ENCODE data around the gene NKPD1.

Gene NKPD1

DNA sequence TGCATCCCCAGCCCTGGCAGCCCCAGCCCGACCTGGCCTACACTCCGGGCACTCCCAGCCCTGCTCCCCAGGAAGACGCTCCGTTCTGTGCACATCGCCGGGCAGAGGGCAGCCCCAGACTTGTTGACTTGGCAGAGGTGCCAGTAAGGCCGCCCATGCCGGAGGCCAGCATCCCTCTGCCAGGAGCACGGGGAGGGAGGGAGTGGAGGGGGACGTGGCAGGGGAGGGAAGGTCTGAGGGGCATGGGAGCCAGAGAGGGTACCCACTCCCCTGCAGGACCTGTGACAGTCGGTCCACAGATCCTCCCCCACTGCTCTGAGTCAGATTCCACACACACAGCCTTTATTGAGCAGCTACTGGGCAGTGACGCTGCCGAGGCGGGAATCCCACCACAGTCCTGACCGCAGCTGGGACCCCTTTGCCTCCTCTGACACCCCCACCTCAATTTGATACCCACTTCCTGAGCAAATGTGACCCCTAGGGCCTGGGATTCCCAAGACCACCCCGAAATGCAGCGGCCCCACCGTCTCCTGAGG, 1.9 kb upstream of the NKPD1 start:
- H3K27ac ChIP-seq: no peak overlapping the region; a peak in 1 of 22 replicates
- H4K20me1 ChIP-seq: peaks cover 0 to 25% (median 6%) of the 10 kb centered on the region in 11 experiments; a peak in 7 of 22 replicates
- no peaks in the 10 kb centered on the region for H3K36me3 ChIP-seq
- H3K4me1 ChIP-seq: peaks cover 49 to 73% (median 64%) of the 10 kb centered on the region in 10 experiments
- no peak overlapping the region for H3K4me3 ChIP-seq
- peak overlapping the region in 1 of 11 experiments; percentile 9; a peak in 1 of 22 replicates for H3K9ac ChIP-seq
- peak overlapping the region in 10 of 11 experiments; percentile 72 to 92 (median 82); a peak in 14 of 22 replicates for H3K4me2 ChIP-seq
- no peak for TF ChIP-seq Cebpa-rat (IDR thresholded peaks at IDR 0.05)
- H3K9me3 ChIP-seq (replicated peaks in 1 of 11): no peaks in the 10 kb centered on the region
- H3K27me3 ChIP-seq: no peaks in the 10 kb centered on the region; a peak in 1 of 22 replicates

DNA sequence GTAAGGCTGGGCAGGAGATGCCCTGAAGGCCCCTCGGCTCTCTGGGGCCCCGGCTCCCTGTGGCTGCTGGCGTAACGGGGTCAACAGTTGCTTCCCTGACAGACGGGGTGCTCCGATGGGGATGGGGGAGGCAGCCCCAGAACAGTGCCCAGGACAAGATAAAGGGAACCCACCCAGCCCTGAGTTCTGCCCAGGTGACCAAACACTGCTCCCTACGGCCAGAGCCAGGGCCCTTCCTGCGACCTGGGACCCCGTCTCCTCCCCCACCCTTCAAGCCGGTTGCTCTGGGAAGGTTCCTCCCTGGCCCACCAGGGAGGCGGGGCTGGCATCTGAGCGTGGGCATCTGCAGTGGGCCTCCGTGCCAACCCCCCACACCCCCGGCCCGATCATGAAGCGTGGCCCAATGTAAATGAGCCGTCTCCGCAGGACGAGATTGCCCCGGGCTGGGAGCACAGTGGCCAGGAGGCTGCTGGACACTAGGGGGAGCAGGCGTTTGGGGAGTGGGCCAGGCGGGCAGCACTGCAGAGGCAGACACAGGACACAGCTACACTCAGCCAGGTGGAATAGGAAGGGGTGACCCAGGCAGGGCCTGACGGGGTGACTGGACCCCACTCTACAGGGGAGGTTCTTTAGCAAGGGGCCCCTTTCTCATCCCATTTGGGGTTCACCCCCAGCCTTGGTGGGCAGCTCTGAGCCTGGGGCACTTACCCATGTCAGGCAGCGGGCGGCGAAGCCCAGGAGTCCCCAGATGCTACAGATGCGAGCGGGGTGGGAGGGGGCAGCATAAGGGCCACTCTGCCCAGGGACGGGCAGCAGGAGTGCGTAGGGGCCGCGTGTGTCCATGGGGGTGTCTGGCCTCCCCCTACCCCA, 1.2 kb upstream of the NKPD1 start:
- no peaks in the 10 kb centered on the region for H3K36me3 ChIP-seq
- TF ChIP-seq Cebpa-rat (IDR thresholded peaks at IDR 0.05): no peak
- peaks cover 0 to 25% (median 6%) of the 10 kb centered on the region in 11 experiments; a peak in 7 of 22 replicates for H4K20me1 ChIP-seq
- H3K4me1 ChIP-seq: peaks cover 43 to 66% (median 57%) of the 10 kb centered on the region in 10 experiments
- no peak overlapping the region for H3K4me3 ChIP-seq
- H3K4me2 ChIP-seq: no peak overlapping the region
- H3K27me3 ChIP-seq: no peaks in the 10 kb centered on the region; a peak in 1 of 22 replicates
- H3K9me3 ChIP-seq (replicated peaks in 1 of 11): no peaks in the 10 kb centered on the region
- H3K9ac ChIP-seq: no peak overlapping the region
- no peak overlapping the region for H3K27ac ChIP-seq

GRCh38 chr19:45159971-45160324, 834 bp downstream of the NKPD1 start:
- Histone ChIP-seq H3K9me3 (replicated peaks in 1 of 11) (no peaks in the 10 kb centered on the region), H3K36me3 (no peaks in the 10 kb centered on the region), H3K4me2 (0 out of 22 replicates have a peak overlapping the region, but pooled peaks of 1 of the 11 experiments have one; percentile 60), H3K27me3 (peaks cover 0 to 5% (median under 1%) of the 10 kb centered on the region in 11 experiments; a peak in 8 of 22 replicates), H3K9ac (peak overlapping the region in 2 of 11 experiments; percentile 21 to 41; a peak in 2 of 22 replicates), H3K4me1 (peaks cover 30 to 46% (median 37%) of the 10 kb centered on the region in 10 experiments), H4K20me1 (peaks cover 0 to 26% (median 3%) of the 10 kb centered on the region in 11 experiments; a peak in 7 of 22 replicates), H3K4me3 (no peak overlapping the region), H3K27ac (no peak overlapping the region)
- TF ChIP-seq Cebpa-rat (IDR thresholded peaks at IDR 0.05): no peak

DNA sequence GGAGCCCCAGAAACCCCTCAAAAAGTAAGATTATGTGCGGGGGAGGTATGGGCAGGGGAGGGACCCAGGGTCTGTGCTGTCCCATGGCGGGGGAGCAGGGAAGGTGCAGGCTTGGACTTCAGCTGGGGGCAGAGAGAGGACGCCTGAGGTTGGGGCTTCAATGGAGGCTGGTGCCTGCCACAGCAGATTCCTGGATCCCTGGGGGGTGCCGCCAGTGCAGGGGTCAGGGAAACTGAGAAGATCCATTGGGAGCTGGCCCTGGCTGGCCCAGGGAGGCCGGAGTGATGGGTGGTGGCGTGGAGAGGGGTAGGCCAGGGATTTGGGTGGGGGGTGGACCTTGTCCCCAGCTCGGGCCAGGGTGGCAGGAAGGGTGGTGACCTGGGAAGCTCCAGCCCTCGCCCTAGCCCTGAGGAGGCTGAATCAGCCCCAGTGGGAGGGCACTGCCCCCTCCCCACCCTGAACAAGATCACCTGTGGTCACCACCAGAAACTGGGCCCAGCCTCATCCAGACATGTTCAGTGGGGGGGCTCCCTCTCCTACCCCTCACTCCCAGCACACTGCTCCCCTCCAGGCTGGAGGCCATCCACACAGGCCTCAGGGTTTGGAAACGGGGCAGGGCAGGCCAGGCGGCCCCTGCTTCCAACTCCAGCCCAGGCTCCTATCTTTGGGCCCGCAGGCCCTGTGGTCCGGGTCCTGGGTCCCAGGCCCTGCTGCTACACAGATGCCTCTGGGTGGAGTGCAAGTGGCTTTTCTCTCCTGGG, 1.4 kb downstream of the NKPD1 start:
- Histone ChIP-seq H3K27ac (peak overlapping the region in 1 of 11 experiments; percentile 13; a peak in 1 of 22 replicates), H3K4me1 (peaks cover 26 to 46% (median 33%) of the 10 kb centered on the region in 10 experiments), H3K4me3 (no peak overlapping the region), H3K9ac (peak overlapping the region in 8 of 11 experiments; percentile 2 to 57 (median 38); a peak in 9 of 22 replicates), H4K20me1 (peaks cover 0 to 29% (median 3%) of the 10 kb centered on the region in 11 experiments; a peak in 9 of 22 replicates), H3K9me3 (replicated peaks in 1 of 11) (no peaks in the 10 kb centered on the region), H3K4me2 (peak overlapping the region; percentile 40 to 76 (median 59); a peak in 21 of 22 replicates), H3K36me3 (no peaks in the 10 kb centered on the region), H3K27me3 (peaks cover 0 to 11% (median 5%) of the 10 kb centered on the region in 11 experiments; a peak in 20 of 22 replicates)
- TF ChIP-seq Cebpa-rat (IDR thresholded peaks at IDR 0.05): no peak

- Histone ChIP-seq H3K9ac (peak overlapping the region in 9 of 11 experiments; percentile 2 to 57 (median 33); a peak in 11 of 22 replicates), H3K9me3 (replicated peaks in 1 of 11) (no peaks in the 10 kb centered on the region), H3K4me1 (peaks cover 26 to 46% (median 31%) of the 10 kb centered on the region in 10 experiments), H3K27ac (peak overlapping the region in 1 of 11 experiments; percentile 13; a peak in 1 of 22 replicates), H3K4me2 (peak overlapping the region; percentile 40 to 76 (median 59); a peak in 21 of 22 replicates), H3K4me3 (no peak overlapping the region), H3K27me3 (peaks cover 7 to 18% (median 12%) of the 10 kb centered on the region in 11 experiments), H3K36me3 (no peaks in the 10 kb centered on the region), H4K20me1 (peaks cover 0 to 36% (median 7%) of the 10 kb centered on the region in 11 experiments; a peak in 16 of 22 replicates)
- TF ChIP-seq Cebpa-rat (IDR thresholded peaks at IDR 0.05): no peak
These were observed 2.1 kb downstream of the NKPD1 start for GRCh38 chr19:45158503-45159209.

DNA sequence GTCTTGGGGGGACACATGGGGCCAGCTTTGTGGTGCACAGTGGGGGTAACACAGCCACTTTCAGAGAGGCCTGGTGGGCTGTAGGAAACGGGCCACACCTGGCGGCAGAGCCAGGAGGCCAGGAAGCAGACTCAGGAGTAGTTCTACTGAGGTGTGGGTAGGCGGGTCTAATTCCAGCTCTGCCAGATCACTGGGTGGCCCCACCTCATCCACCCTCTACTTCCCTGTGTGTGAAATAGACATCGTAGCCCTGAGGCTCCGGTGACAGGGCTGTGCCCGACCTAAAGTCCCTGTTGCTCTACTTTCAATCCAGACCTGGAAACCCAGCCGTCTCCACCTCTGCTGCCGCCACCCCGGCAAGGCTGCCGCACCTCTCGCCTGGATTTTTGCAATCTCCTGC, 4.0 kb downstream of the NKPD1 start:
- no peak overlapping the region for H3K4me2 ChIP-seq
- no peak overlapping the region for H3K9ac ChIP-seq
- TF ChIP-seq Cebpa-rat (IDR thresholded peaks at IDR 0.05): no peak
- H3K27me3 ChIP-seq: peaks cover 26 to 37% (median 31%) of the 10 kb centered on the region in 11 experiments
- H3K4me3 ChIP-seq: no peak overlapping the region
- peaks cover 0 to 6% (median 0%) of the 10 kb centered on the region in 11 experiments; a peak in 2 of 22 replicates for H3K36me3 ChIP-seq
- peaks cover 0 to 10% (median 3%) of the 10 kb centered on the region in 11 experiments; a peak in 4 of 22 replicates for H3K9me3 ChIP-seq (replicated peaks in 1 of 11)
- no peak overlapping the region for H3K27ac ChIP-seq
- H3K4me1 ChIP-seq: peaks cover 35 to 49% (median 39%) of the 10 kb centered on the region in 10 experiments
- peaks cover 13 to 56% (median 25%) of the 10 kb centered on the region in 11 experiments; a peak in 19 of 22 replicates for H4K20me1 ChIP-seq

DNA sequence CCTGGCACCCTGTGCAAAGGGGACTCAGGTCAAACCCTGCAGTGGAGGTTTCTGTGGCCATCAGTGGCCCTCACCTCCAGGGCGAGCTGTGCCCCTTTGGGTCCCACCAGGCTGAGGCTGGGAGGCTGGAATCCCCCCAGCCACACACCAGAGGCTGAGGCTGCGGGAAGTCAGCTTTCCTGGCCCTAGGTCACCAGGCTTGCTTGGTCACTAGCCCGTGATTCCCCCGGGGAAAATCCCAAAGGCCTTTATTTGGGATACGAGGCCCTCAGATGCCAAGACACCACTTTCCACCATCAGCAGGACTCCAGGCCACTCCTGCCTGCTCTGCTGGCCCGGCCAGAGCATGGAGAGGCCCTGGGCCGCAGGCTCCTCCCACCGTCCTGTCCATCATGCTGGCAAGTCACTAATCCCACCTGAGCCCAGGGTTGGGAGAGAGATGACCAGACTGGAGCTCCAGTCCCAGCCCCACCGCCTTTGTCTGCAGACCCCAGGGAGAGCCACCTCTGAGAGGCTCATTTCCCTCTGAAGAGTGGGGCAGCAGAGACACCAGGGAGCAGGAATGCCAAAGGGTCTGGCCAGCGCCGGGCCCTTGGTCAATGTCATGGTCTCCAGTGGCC, 4.7 kb downstream of the NKPD1 start:
- Histone ChIP-seq H3K4me3 (no peak overlapping the region), H3K9me3 (replicated peaks in 1 of 11) (peaks cover 0 to 10% (median 3%) of the 10 kb centered on the region in 11 experiments; a peak in 4 of 22 replicates), H3K4me1 (peaks cover 35 to 49% (median 40%) of the 10 kb centered on the region in 10 experiments), H3K4me2 (no peak overlapping the region), H3K27me3 (peaks cover 33 to 43% (median 37%) of the 10 kb centered on the region in 11 experiments), H3K9ac (no peak overlapping the region), H3K27ac (no peak overlapping the region), H3K36me3 (peaks cover 0 to 13% (median 0%) of the 10 kb centered on the region in 11 experiments; a peak in 3 of 22 replicates), H4K20me1 (peaks cover 17 to 62% (median 31%) of the 10 kb centered on the region in 11 experiments; a peak in 19 of 22 replicates)
- no peak for TF ChIP-seq Cebpa-rat (IDR thresholded peaks at IDR 0.05)

Measured in BLaER1 treated with 17β-estradiol and CSF1 and Interleukin-3, amounts not matched to agents 10 nM and 100 nM (cell line).